Gastroesophageal sphincter (tissue), 3 donors: Measurements from ENCODE around the gene PTPN21.

ENCODE experiments used
- CTCF ChIP-seq, 4 experiments: fragments of 200-600 bp in 2 of 4; fragments of 450-650 bp in 2 of 4; sonication (generic) in 1 of 4; IDR thresholded peaks; one replicate each; pipeline ENCODE4 v1.5.1; 2017 to 2019; ENCODE audit warnings: antibody characterized with exemption in 4 of 4, mild to moderate bottlenecking in 2 of 4, moderate library complexity in 2 of 4
- EP300 ChIP-seq: sonication (generic); formaldehyde crosslinking; IDR thresholded peaks from one replicate; pipeline ENCODE4 v1.6.1; 2017; ENCODE audit warnings: antibody characterized with exemption, mild to moderate bottlenecking
- POLR2AphosphoS5 ChIP-seq: sonication (generic); formaldehyde crosslinking; IDR thresholded peaks from one replicate; pipeline ENCODE4 v1.6.1; 2017; ENCODE audit warnings: antibody characterized with exemption

GRCh38 chr14:88500611-88501010, 54.2 kb downstream of the PTPN21 start:
- TF ChIP-seq CTCF (IDR thresholded peaks at IDR 0.05) (no peak), EP300 (no peak), POLR2AphosphoS5 (no peak)
